GM12865 (cell line): ENCODE measurements around the gene RPL39.
A peak's percentile ranks its signal among the peaks of the same experiment; 100 is the strongest.
"Not testable (repeated sequence)": the region's sequence is repeated elsewhere in the genome, so short reads cannot be mapped to it uniquely, and the experiment has no call there.

Experiments
- DNase-seq: peaks from one replicate; pipeline ENCODE4 v3.0.0; 2010; ENCODE audit warnings: low read depth
- H3K4me3 ChIP-seq: 2 replicates; pipeline ENCODE4 v1.5.1; 2011; ENCODE audit warnings: mild to moderate bottlenecking, low read depth, low read length, control low read depth
- TF ChIP-seq, protein P1 (sequence below): IDR thresholded peaks from 2 replicates; pipeline ENCODE4 v1.5.1; 2011; ENCODE audit warnings: low read length, control low read depth, low read depth, inconsistent platforms; ENCODE audit not compliant: insufficient read depth; ENCODE audit errors: missing control alignments

RPL39 gene

DNA sequence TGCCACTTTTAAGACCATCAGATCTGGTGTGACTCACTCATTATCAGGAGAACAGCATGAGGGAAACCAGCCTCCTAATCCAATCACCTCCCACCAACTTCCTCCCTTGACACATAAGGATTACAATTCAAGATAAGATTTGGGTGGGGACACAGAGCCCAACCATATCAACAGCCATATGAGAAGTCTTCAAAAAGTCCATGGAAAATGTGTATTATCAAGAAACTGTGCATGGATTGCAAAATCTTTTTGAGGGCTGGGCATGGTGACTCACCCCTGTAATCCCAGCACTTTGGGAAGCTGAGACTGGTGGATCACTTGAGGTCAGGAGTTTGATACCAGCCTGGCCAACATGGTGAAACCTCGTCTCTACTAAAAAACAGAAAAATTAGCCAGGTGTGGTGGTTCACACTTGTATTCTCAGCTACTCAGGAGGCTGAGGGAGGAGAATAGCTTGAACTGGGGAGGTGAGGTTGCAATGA lies 17.8 kb upstream of the RPL39 start:
- no peak for DNase-seq
- TF ChIP-seq, protein P1, sequence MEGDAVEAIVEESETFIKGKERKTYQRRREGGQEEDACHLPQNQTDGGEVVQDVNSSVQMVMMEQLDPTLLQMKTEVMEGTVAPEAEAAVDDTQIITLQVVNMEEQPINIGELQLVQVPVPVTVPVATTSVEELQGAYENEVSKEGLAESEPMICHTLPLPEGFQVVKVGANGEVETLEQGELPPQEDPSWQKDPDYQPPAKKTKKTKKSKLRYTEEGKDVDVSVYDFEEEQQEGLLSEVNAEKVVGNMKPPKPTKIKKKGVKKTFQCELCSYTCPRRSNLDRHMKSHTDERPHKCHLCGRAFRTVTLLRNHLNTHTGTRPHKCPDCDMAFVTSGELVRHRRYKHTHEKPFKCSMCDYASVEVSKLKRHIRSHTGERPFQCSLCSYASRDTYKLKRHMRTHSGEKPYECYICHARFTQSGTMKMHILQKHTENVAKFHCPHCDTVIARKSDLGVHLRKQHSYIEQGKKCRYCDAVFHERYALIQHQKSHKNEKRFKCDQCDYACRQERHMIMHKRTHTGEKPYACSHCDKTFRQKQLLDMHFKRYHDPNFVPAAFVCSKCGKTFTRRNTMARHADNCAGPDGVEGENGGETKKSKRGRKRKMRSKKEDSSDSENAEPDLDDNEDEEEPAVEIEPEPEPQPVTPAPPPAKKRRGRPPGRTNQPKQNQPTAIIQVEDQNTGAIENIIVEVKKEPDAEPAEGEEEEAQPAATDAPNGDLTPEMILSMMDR, result no peak
- H3K4me3 ChIP-seq, result no peak overlapping the region

GRCh38 chrX:119808461-119808860 lies 17.0 kb upstream of the RPL39 start:
- not testable (repeated sequence) for DNase-seq, H3K4me3 ChIP-seq

GRCh38 chrX:119802546-119802945 lies 11.1 kb upstream of the RPL39 start:
- no peak overlapping the region for H3K4me3 ChIP-seq
- no peak for DNase-seq
- TF ChIP-seq, protein P1, result no peak

DNA sequence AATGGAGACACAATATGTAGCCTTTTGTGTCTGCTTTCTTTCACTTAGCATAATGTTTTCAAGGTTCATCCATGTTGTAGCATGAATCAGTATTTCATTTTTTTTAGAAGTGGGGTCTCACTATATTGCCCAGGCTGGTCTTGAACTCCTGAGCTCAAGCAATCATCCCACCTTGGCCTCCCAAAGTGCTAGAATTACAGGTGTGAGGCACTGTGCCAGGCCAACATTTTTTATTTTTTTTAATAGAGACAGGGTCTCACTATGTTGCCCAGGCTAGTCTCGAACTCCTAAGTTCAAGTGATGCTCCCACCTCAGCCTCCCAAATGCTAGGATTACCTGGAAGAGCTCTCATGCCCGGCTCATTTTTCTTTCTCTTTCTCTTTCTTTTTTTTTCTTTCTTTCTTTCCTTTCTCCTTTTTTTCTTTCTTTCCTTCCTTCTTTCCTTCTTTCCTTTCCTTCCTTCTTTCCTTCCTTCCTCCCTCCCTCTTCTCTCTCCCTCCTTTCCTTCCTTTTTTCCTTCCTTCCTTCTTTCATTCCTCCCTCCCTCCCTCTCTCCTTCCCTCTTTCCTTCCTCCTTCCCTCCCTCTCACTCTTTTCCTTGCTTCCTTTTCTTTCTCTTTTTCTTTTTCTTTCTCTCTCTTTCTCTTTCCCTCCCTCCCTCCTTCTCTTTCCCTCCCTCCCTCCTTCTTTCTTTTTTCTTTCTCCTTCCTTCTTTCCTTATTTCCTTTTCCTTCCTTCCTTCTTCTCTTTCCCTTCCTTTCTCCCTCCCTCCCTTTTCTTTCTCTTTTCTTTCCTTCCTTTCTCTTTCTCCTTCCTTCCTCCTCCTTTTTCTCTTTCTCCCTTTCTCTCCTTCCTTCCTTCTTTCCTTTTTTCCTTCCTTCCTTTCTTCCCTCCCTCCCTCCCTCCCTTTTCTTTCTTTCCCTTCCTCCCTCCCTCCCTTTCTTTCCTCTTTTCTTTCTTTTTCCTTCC lies 10.1 kb upstream of the RPL39 start:
- TF ChIP-seq, protein P1, result no peak
- no peak for DNase-seq
- no peak overlapping the region for H3K4me3 ChIP-seq

- peak; percentile 58 for DNase-seq
- TF ChIP-seq, protein P1, result no peak
- H3K4me3 ChIP-seq, result peak overlapping the region; percentile 86
Measured at GRCh38 chrX:119790977-119791436, 423 bp downstream of the RPL39 start.

GRCh38 chrX:119784747-119785446 lies 6.5 kb downstream of the RPL39 start:
- no peak overlapping the region for H3K4me3 ChIP-seq
- peak; percentile 59 for DNase-seq
- TF ChIP-seq, protein P1, result peak; percentile 62

- TF ChIP-seq, protein P1, result no peak
Measured at GRCh38 chrX:119783026-119783425, 8.4 kb downstream of the RPL39 start.

More at GRCh38 chrX:119783026-119783425, 8.4 kb downstream of the RPL39 start:
- DNase-seq, result peak; percentile 27
- H3K4me3 ChIP-seq, result no peak overlapping the region
